GM18502 (cell line): ENCODE data around the gene FAT1.

Experiments used
- ATAC-seq: cut with Tn5 transposase; IDR thresholded peaks from one replicate; pipeline ENCODE4 v1.9.1; 2021; ENCODE audit warnings: mild to moderate bottlenecking; ENCODE audit not compliant: unreplicated experiment, poor library complexity

FAT1 gene

DNA sequence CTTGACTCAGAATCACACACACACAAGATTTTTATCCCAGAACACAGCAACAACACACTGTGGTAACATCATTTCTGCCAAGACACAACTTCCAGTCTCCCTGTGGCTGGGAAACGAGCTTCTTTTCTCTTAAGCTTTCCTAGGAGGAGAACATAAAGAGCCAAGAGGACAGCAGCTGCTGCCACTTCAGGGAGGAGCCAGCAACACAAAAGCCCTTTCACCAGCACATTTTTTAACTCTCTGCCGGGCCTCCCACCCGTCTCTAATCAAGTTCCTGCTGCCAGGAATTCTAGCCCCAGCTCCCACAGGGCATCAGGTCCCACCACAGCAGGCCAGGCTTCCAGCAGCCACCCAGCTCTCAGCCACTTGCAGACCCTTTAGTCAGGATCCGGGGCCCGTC is 22.4 kb downstream of the FAT1 start:
- ATAC-seq: no peak

DNA sequence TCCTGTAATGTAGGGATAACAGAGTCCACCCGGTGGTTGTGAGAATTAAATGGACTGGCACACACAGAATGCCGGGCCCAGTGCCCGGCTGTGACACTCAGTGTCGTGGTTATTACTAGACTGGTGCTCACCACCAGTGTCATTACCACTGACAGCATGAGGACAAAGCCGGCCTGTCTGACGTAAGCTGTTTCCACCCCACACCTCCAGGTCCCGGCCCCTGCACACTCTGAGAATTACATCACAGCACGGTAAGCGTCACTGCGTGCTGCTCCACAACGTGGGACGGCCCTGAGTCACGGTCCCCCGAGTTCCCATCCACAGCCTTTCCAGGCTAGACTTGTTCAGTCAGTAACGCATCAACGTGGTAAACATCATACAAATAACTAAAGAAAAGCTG is 22.9 kb downstream of the FAT1 start:
- no peak for ATAC-seq

DNA sequence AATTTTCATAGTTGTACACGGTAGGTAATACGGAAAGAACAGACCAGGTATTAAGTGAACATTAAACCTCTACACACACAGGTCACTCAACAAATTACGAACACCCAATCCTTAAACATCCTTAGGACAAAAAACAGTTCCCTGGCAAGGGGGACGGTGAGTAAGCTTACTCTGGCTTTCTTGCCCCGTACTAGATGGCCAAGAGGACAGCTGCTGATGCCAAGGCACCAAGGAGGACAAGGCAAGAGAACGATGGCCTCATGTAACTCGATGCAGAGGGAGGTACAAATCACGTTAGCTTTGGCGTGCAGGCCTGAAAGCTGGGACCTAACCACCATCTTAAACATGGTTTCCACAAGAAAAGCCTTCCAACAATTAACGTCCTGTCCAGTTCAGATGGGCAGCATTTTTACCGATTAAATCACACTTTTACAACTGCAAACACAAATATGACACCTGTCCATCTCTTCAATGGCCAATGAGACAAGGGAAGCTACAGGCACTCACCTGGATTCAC is 23.7 kb downstream of the FAT1 start:
- ATAC-seq: no peak

DNA sequence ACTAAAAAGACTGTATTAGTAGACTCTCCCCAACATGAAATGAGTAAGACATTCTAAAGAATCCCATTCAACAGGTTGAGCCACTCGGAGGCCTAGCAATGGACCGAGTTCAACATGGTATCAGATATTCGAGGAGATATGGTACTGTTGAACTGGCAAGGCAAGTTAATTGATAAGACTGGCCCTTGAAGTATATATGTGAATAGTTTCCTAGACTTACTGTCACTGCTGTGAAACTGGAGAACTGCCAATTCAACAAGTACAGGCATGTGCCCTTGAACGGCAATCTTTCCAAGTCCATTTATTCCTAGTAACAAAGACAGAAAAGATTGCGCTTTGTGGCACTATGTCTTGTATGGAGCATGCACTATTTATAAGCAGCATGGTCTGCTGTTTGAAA is 24.4 kb downstream of the FAT1 start:
- ATAC-seq: no peak

DNA sequence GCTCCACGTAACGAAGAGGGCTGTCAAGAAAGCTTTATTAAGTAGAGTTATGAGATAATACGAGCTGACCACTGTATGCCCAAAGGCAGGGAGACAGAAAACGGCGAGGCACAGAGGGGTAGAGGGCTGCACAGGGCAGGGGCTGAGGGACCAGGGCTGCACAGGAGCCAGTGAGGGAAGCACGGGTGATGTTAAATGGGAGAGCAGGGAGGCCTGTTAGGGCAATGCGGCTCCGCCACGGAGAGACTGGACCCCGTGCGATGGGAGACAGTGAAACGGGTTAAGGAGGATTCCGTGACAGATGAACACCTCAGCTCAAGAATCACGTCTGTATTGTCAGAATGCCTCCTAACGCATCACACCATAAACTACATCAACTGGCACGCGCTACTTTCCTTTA is 25.1 kb downstream of the FAT1 start:
- ATAC-seq: no peak

DNA sequence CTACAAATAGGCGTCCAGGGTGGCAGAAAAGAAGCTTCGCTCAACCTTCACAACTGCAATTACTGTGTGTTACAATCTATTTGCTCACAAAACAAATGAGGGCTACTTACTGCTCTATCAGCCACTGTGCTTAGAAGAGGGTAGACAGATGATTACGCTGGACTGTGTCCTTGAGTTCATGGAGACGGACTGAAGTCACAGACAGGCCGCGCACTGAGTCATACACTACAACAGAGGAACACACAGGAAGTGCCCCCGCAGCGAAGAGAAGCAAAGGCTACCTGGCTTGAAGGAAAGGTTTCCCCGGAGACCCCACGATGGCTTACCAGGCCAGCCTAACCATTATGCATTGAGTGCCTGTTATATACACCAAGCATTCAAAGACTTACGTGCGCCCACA is 25.6 kb downstream of the FAT1 start:
- no peak for ATAC-seq

DNA sequence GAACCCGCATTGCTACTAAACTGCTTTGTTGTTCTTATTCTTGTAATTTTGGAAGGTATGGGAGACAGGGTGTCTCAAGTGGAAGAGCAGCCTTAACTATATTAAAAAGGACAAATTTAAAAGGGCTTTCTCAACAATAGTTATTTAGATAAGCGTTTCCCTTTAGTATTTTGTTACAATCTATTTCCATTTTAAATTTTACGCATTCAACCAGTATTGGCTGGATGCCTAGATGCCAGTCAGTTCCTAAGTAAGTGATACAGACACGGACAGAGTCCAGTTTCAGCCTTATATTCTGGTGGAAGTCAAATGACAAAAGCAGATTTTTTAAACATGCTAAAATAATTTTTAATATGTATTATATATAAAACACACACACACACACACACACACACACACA is 28.3 kb downstream of the FAT1 start:
- no peak for ATAC-seq

DNA sequence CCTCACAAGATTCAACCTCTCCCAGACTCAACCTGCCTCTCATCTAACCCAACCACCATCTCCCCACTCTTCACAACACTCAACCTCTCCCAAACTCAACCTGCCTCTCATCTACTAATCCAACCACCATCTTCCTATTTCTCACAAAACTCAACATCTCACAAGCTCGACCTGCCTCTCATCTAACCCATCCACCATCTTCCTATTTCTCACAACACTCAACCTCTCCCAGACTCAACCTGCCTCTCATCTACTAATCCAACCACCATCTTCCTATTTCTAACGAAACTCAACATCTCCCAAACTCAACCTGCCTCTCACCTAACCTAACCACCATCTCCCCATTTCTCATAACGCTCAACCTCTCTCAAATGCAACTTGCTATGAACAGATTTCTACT is 29.8 kb downstream of the FAT1 start:
- ATAC-seq: no peak

DNA sequence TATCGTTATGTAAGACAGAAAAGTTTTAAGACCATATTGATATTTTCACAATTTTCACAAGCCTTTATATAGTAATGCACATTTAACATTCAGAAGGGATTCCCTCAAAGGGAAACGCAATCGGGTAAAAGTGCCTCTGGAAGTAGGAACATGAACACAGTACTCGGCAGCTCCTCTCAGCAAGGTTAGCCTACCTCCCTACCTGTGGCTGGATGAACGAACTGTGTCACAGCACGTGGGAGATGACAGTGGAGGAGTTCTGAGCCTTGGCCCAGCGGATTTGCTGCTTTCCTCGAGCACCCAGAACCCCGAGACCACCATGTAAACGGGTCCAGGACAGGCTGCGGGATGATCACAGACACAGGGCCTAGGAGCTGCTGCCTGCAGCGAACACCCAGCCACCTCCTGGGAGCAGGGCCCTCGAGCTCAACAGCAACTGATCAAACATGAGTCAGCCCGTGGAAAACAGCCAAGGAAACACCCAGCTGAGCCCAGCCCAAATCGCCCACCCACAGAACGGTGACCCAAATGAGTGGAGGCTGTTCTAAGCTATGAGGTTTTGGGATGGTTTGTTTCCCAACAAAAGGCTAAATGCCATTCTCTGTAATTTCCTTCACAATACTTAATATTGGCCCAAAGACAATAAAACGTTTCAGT is 30.4 kb downstream of the FAT1 start:
- no peak for ATAC-seq

DNA sequence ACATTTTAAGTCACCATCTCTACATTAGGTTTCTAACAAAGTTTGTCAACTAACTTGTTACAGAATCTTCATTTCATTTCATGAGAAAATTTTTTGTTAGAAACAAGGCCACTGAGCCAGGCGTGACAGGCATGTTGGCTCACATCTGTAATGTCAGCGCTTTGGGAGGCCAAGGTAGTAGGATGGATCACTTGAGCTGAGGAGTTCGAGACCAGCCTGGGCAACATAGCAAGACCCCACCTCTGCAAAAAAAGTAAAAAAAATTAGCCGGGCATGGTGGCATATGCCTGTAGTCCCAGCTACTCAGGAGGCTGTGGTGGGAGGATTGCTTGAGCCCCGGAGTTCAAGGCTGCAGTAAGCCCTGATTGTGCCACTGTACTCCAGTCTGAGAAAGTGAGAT is 32.3 kb downstream of the FAT1 start:
- ATAC-seq: no peak

DNA sequence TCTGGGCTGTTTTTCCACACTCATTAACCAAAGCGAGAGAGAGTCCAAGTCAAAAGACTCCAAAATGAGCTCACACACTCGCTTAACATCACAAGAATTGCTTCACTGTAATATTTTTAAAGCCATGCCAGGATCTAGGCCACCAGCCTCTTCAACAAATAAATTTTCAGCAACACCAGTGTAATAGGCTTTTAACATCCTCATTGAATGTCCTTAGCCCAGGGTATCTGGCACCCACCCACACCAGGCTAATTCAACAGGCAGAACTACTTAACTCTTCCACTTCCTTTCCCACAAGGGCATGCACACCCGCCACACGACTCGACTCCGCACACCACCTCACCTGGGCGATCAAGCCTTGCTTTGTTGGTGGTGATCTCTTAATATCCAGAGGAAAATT is 34.2 kb downstream of the FAT1 start:
- no peak for ATAC-seq

DNA sequence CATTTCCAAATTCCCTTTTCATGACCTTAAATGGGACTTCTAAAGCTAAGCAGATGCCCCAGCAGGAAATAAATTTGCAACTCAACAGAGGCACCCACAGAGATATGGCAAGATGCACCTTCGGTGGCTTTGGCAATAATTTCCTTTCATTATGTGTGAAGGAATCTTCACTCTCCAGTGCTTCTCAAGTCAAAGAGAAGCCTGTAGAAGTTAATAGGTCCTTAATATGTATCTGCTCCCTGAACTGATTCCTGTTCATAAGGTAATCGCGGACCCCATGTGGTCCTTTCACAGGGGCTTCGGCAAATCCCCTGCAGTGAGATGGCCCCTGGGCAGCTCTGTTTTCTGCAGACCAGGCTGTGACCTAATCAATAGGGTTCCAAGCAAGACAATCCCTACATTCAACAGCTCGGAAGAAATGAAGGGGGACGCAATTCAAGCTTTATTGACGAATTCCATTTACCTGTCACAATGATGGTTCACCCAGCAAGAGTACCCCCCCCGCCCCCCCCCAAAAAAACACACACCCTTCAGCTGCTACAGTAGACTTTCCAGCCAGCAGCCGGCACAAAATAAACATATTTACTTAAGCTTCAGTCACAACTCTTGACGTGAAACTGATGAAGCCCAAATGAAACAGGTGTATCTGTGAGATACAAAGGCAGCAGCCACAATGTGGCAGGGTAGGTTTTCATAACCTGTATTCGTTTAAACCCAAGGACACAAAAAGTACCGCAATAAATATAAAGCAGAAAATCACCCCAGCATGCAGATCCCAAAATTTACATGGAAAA is 35.3 kb downstream of the FAT1 start:
- ATAC-seq: no peak

DNA sequence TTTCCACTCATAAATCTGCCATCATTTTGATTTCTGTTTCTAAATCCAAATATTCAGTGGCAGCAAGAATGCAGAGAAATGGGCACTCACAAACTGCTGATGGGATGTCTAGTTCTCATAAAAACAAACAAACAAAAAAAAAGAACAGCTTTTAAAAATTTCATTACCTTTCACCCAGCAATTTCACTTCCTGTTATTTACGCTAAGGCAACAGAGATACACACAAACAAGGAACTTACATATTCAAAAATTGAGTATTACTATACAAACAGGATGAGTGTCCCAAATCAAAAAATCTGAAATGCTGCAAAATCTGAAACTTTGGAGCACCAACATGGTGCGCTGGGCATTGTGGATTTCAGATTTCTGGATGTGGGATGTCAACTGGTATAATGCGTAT is 36.4 kb downstream of the FAT1 start:
- ATAC-seq: no peak

DNA sequence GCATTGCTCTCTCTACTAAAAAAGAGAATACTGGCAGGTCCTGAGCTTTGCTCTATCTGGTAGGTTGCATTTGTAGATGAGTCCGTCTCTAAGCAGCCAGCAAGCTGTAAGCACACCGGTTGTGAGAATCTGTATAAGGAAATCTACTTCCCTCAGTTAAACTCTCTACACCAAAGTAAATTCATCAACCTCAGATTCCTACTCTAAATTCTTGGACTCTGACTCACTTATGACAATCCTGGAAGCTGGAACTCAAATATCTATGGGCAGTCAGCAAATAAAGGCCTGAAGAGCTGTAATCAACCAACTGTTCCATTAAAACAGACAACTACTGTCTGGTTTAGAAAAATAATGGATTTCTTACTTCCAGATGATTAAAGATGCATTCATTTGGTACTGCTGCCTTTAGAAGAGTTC is 37.9 kb downstream of the FAT1 start:
- no peak for ATAC-seq

DNA sequence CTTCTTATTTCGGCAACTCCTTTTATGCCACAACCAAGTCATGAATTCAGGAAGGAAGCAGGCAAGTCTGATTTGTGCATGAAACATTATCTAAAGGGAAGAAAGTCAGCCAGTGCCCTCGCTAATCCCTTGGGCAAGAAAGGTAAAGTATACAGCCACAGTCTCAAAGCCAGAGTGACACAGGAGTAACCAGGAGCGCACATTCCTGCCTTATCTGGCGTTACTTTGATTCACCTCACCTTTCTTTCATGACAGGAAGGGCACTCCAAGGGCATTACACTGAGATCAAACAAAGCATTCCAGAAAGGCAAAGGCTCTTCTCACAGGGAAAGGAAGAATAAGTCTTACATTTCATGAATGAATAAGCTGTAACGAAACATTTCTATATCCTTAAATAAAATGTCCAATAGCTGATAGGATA is 38.8 kb downstream of the FAT1 start:
- ATAC-seq: no peak

DNA sequence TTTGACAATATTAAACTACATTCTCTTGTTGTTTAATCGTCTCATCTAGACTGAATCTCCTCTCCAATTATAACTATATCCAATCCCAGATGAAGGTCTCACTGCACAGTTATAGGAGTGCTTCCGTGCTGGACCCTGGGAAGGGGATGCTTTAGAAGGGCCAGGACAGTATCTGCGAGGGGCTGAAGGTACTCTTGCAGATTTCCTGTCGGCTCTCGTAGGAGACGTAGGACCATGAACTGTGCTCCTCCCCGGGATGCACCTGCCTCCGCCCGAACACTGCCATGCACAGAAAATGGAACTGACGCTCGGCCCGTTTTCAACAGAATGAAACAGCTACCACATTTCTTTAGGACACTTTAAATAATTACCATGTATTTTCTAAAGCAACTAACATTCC is 39.4 kb downstream of the FAT1 start:
- ATAC-seq: no peak

DNA sequence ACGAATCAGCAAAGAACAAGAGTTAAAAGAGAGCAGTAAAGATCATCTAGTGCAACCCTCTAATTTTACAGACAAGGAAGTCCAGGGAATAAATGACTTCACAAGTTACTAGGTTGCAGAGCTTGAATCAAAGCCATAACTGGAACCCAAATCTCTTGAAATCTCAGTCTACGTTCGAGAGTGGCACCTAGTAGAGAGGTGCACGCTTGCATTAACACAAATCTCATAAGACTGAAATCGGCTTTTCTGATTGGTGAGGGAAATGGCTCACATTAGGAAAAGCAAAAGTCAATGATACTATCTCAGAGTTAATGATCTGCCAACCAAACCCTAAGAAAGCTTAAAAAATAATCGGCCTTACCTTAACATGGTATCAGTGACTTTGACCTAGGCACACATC is 43.0 kb downstream of the FAT1 start:
- ATAC-seq: no peak

DNA sequence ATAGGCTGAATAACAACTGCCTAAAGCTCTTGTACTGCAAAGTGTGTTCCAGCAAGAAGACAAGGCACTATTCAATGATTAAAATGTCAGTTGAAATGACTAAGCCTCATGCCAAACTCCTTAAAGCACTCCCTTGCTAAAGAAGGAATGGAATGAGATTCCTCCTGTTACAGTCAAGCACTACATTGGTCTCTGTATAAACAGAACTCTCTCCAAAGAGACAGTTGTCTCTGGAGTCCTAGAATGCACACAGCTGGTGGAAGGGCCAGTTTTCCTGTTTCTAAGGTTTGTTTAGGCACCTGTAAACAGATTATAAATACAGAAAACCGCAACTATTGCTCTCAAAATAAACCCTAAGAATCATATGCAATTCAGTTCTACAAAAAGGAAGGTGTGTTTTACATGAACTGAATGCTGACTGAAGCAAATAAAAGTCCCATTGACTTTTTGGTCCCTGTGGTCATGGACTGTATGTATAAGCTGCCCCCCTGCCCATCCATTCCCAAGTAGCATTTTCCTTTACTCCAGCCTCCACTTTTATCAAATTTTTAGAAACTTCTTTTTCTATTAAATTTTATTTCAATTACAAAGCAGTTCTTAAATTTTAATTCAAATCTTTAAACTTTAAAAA is 47.0 kb downstream of the FAT1 start:
- ATAC-seq: no peak

DNA sequence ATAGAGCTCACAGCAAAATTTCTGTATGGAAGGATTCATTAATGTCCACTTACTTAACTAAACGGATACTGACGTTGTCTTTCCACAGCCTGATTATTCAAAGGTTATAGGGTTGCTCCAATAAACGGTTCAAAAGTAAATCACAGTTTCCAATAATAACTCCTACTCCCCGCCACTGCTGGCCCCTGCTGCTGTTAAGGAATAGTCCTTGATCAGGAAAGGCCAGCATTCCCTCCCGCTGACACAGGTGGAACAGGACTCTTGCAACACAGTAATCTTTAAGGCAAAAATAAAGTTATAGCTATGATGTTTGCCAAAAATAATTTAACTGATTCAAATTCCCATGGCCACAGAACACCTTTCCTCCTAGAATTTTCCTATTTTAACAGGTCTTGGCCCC is 53.9 kb downstream of the FAT1 start:
- ATAC-seq: no peak

DNA sequence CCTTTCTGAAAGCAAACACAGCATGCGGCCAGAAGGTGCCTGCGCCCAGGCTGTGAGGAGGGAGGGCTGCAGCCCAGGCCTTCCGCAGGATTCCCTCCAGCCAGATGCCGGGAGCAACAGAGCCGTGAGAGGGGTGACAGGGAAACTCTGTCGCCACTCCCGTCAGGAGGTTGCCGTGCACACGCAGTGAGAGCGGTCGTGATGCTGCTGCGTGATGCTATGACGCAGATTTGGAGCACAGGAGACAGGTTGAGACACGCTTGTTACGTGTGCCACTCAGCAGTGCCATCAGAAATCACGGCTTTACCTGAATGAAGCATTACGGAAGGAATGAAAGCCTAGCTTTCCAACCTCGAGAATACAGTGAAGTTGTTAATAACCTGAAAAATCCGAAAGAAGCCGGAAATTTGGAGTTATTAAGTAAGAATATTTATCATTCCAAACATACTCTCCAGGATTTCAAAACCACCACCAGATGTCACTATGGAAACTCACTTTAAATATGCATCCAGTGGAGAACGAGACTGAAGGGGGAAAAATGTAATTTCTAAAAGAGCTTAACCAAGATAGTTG is 54.4 kb downstream of the FAT1 start:
- no peak for ATAC-seq

DNA sequence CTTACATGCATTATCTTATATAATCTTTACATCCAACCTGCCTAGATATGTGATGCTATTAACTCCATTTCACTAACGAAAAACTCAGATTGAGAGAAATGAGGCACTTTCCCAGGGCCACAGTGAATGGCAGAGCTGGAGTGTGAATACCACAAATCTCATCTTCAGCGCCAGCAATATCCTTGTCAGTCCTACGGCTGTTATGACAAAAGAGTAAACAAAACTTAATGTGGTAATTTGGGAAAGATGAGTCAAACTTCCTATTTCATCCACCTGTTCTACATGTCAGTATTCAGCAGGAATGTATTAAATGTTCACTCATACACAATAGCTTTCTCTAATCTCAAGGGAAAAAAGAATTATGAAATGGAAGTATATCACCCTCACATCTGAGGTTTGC is 56.9 kb downstream of the FAT1 start:
- ATAC-seq: no peak
